T-helper 1 cell treated with Interleukin-12 subunit alpha and Interleukin-12 subunit beta and Interleukin-4 antibody, amounts not matched to agents 30 μg/mL and 1 μg/mL, for 36 hours (primary cell): ENCODE measurements around the gene BCL2L14.

ENCODE experiments used
- H3K27ac Mint-ChIP-seq: one replicate; pipeline ENCODE4 v1.8.0; 2021; ENCODE audit warnings: mild to moderate bottlenecking, mixed read lengths
- H3K27me3 Mint-ChIP-seq: one replicate; pipeline ENCODE4 v1.8.0; 2021; ENCODE audit warnings: low read depth, mixed read lengths
- H3K36me3 Mint-ChIP-seq: one replicate; pipeline ENCODE4 v1.8.0; 2021; ENCODE audit warnings: low read depth, mixed read lengths
- H3K4me1 Mint-ChIP-seq: one replicate; pipeline ENCODE4 v1.8.0; 2021; ENCODE audit warnings: low read depth, mixed read lengths
- H3K4me3 Mint-ChIP-seq: one replicate; pipeline ENCODE4 v1.8.0; 2021; ENCODE audit warnings: mild to moderate bottlenecking, moderate library complexity, mixed read lengths
- H3K9me3 Mint-ChIP-seq: one replicate; pipeline ENCODE4 v1.8.0; 2021; ENCODE audit warnings: mixed read lengths

The BCL2L14 gene

DNA sequence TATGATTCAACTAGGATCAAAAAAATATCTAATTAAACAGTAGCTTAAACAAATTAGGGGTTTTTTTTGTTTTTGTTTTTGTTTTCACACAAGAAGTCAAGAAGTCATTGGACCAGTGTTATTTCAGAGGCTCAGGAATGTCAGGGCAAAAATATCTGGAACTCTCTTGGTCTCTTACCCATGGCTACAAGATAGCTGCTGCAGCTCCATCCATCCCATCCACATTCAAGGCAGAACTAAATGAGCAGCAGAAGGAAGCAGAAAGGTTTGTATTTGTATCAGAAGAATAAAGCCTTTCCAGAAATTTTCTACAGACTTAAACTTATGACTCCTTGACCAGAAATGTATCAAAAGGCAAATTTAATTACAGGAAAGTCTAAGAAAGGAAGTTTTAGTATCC is 33.8 kb upstream of the BCL2L14 start:
- Mint-ChIP-seq H3K4me1 (peaks cover 16% of the 10 kb centered on the region), H3K27me3 (no peaks in the 10 kb centered on the region), H3K4me3 (no peak overlapping the region), H3K27ac (no peak overlapping the region), H3K36me3 (peaks cover 3% of the 10 kb centered on the region), H3K9me3 (no peaks in the 10 kb centered on the region)

DNA sequence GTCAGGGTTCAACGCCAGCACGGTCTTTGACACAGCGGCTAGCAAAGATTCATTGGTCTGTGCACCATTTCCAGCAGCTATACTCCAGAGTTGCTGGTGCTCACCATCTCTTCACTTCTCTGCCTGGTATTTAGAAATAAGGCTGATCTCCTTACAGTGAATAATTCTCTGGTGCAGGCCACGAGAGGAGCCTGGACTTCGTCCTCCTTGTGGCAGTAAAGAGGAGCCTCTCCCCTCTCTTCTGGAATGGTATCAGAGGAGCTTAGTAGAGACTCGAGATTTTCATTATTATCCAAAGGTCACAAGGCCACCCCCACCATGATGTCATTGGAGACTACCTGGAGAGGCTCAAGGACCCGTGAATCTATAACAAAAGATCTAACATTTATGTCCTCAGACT is 30.8 kb upstream of the BCL2L14 start:
- no peaks in the 10 kb centered on the region for H3K9me3 Mint-ChIP-seq
- no peaks in the 10 kb centered on the region for H3K4me1 Mint-ChIP-seq
- H3K27ac Mint-ChIP-seq = no peak overlapping the region
- no peak overlapping the region for H3K4me3 Mint-ChIP-seq
- H3K27me3 Mint-ChIP-seq = peaks cover 17% of the 10 kb centered on the region
- peaks cover 3% of the 10 kb centered on the region for H3K36me3 Mint-ChIP-seq

DNA sequence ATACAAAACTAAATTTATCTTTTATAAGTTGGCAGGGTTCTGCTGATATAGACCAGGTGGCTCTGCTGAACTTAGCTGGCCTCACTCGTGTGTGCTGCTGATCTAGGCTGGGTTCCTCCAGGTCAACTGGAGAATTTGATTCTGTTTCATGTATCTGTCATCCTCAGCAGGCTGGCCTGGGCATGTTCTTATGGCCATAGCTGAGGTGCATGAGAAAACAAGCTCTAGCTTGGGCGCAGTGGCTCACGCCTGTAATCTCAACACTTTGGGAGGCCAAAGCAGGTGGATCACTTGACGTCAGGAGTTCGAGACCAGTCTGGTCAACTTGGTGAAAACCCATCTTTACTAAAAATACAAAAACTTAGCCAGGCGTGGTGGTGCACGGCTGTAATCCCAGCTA is 24.3 kb upstream of the BCL2L14 start:
- Mint-ChIP-seq H3K4me3 (no peak overlapping the region), H3K36me3 (no peaks in the 10 kb centered on the region), H3K27ac (no peak overlapping the region), H3K27me3 (peaks cover 22% of the 10 kb centered on the region), H3K4me1 (no peaks in the 10 kb centered on the region), H3K9me3 (no peaks in the 10 kb centered on the region)

DNA sequence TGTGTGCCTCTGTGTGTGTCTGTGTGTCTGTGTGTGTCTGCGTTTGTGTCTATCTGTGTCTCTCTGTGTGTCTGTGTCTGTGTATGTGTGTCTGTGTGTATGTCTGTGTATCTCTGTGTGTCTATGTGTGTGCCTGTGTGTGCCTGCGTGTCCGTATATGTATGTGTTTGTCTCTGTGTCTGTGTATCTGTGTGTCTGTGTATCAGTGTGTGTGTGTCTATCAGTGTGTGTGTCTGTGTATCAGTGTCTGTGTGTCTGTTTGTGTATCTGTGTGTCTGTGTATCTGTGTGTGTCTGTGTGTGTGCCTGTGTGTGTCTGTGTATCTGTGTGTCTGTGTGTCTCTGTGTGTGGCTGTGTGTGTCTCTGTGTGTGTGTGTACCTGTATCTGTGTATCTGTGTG is 23.1 kb upstream of the BCL2L14 start:
- no peaks in the 10 kb centered on the region for H3K36me3 Mint-ChIP-seq
- H3K4me3 Mint-ChIP-seq = no peak overlapping the region
- H3K9me3 Mint-ChIP-seq = no peaks in the 10 kb centered on the region
- no peaks in the 10 kb centered on the region for H3K4me1 Mint-ChIP-seq
- no peak overlapping the region for H3K27ac Mint-ChIP-seq
- peaks cover 18% of the 10 kb centered on the region for H3K27me3 Mint-ChIP-seq

GRCh38 chr12:12048266-12048665 is 22.5 kb upstream of the BCL2L14 start:
- Mint-ChIP-seq H3K36me3 (no peaks in the 10 kb centered on the region), H3K27me3 (peaks cover 17% of the 10 kb centered on the region), H3K27ac (no peak overlapping the region), H3K4me1 (no peaks in the 10 kb centered on the region), H3K4me3 (no peak overlapping the region), H3K9me3 (no peaks in the 10 kb centered on the region)

- H3K4me1 Mint-ChIP-seq = no peaks in the 10 kb centered on the region
- no peaks in the 10 kb centered on the region for H3K9me3 Mint-ChIP-seq
- H3K36me3 Mint-ChIP-seq = no peaks in the 10 kb centered on the region
- H3K4me3 Mint-ChIP-seq = no peak overlapping the region
- peaks cover 13% of the 10 kb centered on the region for H3K27me3 Mint-ChIP-seq
- no peak overlapping the region for H3K27ac Mint-ChIP-seq
Measured at GRCh38 chr12:12048714-12049113, 22.0 kb upstream of the BCL2L14 start.

GRCh38 chr12:12051668-12052067 is 19.1 kb upstream of the BCL2L14 start:
- Mint-ChIP-seq H3K4me3 (no peak overlapping the region), H3K27ac (no peak overlapping the region), H3K9me3 (no peaks in the 10 kb centered on the region), H3K36me3 (no peaks in the 10 kb centered on the region), H3K4me1 (no peaks in the 10 kb centered on the region), H3K27me3 (peaks cover 5% of the 10 kb centered on the region)

DNA sequence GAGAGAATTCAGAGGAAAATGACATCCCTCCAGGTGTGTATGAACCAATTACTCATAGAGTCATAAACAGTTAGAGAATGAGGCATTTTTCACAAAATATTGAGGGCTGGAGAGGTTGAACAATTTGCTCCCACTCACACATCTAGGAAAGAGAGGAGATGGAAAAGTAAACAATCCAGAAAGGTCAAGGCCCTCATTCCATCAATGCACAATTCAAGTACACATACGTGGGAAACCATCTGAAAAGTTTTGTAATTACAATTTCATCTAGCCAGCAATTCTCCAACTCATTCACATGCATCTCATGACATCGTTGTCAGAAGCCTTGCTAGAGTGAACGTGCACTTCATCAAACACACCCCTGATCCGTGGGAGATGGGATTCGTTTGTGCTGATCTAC is 15.7 kb upstream of the BCL2L14 start:
- Mint-ChIP-seq H3K4me3 (no peak overlapping the region), H3K27ac (peak overlapping the region; percentile 45), H3K36me3 (no peaks in the 10 kb centered on the region), H3K9me3 (no peaks in the 10 kb centered on the region), H3K27me3 (peaks cover 22% of the 10 kb centered on the region), H3K4me1 (no peaks in the 10 kb centered on the region)

DNA sequence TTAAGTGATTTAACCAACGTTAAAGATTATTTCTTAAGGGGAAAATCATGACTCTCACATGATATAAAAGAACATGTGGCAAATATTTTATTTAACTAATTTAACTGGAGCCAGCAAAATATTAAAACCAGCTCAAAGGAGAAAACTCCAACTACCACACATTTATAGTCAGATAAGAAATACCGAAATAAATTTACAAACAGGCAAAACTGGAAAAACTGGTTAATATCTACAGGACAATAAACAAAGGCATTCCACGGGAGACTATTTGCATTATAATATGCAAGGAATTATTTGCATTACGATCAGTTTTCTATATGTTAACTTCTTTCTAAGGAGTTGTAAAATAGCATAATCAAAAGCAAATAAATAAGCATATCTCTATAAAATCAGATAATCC is 13.8 kb upstream of the BCL2L14 start:
- Mint-ChIP-seq H3K27me3 (peaks cover 17% of the 10 kb centered on the region), H3K4me3 (no peak overlapping the region), H3K36me3 (no peaks in the 10 kb centered on the region), H3K4me1 (no peaks in the 10 kb centered on the region), H3K9me3 (no peaks in the 10 kb centered on the region), H3K27ac (no peak overlapping the region)

DNA sequence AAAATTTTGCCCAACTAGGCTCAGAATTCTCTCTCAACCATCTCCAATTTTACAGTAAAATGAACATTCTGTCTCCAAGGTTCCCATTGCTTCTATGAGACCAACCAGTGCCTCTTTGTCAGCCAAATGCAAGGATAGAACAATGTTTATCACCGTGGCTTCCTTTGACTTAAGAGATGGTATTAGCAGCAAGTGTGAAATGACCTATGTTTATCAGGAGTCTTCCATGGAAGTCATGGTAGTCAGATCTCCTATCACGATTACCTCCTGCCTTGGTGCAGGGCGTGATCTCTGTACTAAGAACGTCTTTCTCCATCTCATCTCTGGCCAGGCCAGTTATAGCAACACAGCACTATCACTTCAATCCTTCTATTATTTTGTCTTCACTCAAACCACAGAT is 6.1 kb upstream of the BCL2L14 start:
- H3K27me3 Mint-ChIP-seq = peaks cover 3% of the 10 kb centered on the region
- no peak overlapping the region for H3K27ac Mint-ChIP-seq
- H3K36me3 Mint-ChIP-seq = no peaks in the 10 kb centered on the region
- H3K4me3 Mint-ChIP-seq = no peak overlapping the region
- no peaks in the 10 kb centered on the region for H3K9me3 Mint-ChIP-seq
- no peaks in the 10 kb centered on the region for H3K4me1 Mint-ChIP-seq

DNA sequence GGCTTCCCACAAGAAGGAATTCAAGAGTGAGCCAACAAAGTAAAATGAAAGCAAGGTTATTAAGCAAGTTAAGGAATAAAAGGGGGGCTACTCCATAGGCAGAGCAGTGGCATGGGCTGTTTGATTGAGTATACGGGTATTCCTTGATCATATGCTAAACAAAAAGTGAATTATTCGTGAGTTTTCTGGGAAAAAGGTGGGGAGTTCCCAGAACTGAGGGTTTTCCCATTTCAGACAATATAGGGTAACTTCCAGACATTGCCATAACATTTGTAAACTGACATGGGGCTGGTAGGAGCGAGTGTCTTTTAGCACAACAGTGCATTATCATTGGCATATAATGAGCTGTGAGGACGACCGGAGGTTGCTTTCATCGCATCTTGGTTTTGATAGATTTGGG is 2.0 kb upstream of the BCL2L14 start:
- no peaks in the 10 kb centered on the region for H3K27me3 Mint-ChIP-seq
- H3K9me3 Mint-ChIP-seq = no peaks in the 10 kb centered on the region
- H3K36me3 Mint-ChIP-seq = peaks cover 4% of the 10 kb centered on the region
- peaks cover 25% of the 10 kb centered on the region for H3K4me1 Mint-ChIP-seq
- H3K4me3 Mint-ChIP-seq = no peak overlapping the region
- no peak overlapping the region for H3K27ac Mint-ChIP-seq

- Mint-ChIP-seq H3K9me3 (no peaks in the 10 kb centered on the region), H3K36me3 (peaks cover 4% of the 10 kb centered on the region), H3K4me3 (peak overlapping the region; percentile 20), H3K27ac (no peak overlapping the region), H3K4me1 (peaks cover 25% of the 10 kb centered on the region), H3K27me3 (no peaks in the 10 kb centered on the region)
Measured at GRCh38 chr12:12069821-12070548, 754 bp upstream of the BCL2L14 start.

DNA sequence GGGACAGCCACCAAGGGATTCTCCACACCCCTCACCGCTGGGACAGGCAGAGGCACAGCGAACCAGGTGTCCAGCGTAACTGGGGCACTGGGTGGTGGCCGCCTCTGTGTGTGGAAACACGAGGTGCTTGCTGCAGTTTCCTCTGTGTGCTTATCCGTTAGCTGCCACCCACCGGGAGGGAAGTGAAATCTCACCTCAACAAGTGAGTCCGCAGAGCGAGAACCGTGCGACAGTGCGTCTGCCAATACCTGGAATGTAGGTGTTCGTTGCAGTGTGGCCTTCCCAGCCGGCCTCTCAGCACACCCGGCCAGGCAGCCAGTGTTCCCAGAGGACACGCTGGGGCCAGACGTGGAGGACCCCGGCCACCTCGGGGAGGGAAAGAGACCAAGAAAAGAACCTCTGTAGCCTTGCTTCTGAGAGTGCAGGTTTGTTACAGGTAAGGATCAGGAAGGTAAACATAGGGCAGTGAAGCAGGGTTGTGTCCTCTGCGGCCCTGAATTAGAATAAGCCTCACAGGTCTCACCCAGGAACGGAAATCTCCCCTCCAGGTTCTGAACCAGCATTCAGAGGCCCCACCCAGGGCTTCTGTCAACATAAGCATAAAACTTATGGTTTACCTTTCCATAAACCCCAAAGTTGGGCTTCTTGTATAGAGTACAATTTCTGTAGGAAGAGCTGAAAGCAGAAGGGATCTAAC is 1.5 kb downstream of the BCL2L14 start:
- H3K9me3 Mint-ChIP-seq = no peaks in the 10 kb centered on the region
- no peaks in the 10 kb centered on the region for H3K27me3 Mint-ChIP-seq
- H3K36me3 Mint-ChIP-seq = peaks cover 4% of the 10 kb centered on the region
- peak overlapping the region; percentile 92 for H3K27ac Mint-ChIP-seq
- peak overlapping the region; percentile 83 for H3K4me3 Mint-ChIP-seq
- H3K4me1 Mint-ChIP-seq = peaks cover 25% of the 10 kb centered on the region

GRCh38 chr12:12079291-12079690 is 8.6 kb downstream of the BCL2L14 start:
- Mint-ChIP-seq H3K36me3 (no peaks in the 10 kb centered on the region), H3K27ac (no peak overlapping the region), H3K4me3 (no peak overlapping the region), H3K4me1 (no peaks in the 10 kb centered on the region), H3K27me3 (no peaks in the 10 kb centered on the region), H3K9me3 (no peaks in the 10 kb centered on the region)

GRCh38 chr12:12081836-12082497 is 11.2 kb downstream of the BCL2L14 start:
- Mint-ChIP-seq H3K9me3 (no peaks in the 10 kb centered on the region), H3K36me3 (no peaks in the 10 kb centered on the region), H3K4me3 (no peak overlapping the region), H3K27me3 (no peaks in the 10 kb centered on the region), H3K4me1 (no peaks in the 10 kb centered on the region), H3K27ac (no peak overlapping the region)
